ENCODE measurements around the gene SSB.
"Not testable (repeated sequence)": the region's sequence is repeated elsewhere in the genome, so short reads cannot be mapped to it uniquely, and the experiment has no call there.

DNA sequence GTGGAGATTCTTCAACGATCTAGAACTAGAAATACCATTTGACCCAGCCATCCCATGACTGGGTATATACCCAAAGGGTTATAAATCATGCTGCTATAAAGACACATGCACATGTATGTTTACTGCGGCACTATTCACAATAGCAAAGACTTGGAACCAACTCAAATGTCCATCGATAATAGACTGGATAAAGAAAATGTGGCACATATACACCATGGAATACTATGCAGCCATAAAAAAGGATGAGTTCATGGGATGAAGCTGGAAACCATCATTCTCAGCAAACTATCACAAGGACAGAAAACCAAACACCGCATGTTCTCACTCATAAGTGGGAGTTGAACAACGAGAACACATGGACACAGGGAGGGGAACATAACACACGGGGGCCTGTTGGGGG, 18.7 kb downstream of the SSB start:
- TF ChIP-seq, protein P1, sequence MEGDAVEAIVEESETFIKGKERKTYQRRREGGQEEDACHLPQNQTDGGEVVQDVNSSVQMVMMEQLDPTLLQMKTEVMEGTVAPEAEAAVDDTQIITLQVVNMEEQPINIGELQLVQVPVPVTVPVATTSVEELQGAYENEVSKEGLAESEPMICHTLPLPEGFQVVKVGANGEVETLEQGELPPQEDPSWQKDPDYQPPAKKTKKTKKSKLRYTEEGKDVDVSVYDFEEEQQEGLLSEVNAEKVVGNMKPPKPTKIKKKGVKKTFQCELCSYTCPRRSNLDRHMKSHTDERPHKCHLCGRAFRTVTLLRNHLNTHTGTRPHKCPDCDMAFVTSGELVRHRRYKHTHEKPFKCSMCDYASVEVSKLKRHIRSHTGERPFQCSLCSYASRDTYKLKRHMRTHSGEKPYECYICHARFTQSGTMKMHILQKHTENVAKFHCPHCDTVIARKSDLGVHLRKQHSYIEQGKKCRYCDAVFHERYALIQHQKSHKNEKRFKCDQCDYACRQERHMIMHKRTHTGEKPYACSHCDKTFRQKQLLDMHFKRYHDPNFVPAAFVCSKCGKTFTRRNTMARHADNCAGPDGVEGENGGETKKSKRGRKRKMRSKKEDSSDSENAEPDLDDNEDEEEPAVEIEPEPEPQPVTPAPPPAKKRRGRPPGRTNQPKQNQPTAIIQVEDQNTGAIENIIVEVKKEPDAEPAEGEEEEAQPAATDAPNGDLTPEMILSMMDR (IDR thresholded peaks at IDR 0.05): not testable (repeated sequence)
- TF ChIP-seq EZH2 (IDR thresholded peaks at IDR 0.05; ENCODE audit: borderline replicate concordance, insufficient read depth, low read depth, low read length, poor library complexity, severe bottlenecking): not testable (repeated sequence)

Measured in B cell (primary cell).